ENCODE data around the gene SERP2.
"Not testable (repeated sequence)": the region's sequence is repeated elsewhere in the genome, so short reads cannot be mapped to it uniquely, and the experiment has no call there.

Gene SERP2

DNA sequence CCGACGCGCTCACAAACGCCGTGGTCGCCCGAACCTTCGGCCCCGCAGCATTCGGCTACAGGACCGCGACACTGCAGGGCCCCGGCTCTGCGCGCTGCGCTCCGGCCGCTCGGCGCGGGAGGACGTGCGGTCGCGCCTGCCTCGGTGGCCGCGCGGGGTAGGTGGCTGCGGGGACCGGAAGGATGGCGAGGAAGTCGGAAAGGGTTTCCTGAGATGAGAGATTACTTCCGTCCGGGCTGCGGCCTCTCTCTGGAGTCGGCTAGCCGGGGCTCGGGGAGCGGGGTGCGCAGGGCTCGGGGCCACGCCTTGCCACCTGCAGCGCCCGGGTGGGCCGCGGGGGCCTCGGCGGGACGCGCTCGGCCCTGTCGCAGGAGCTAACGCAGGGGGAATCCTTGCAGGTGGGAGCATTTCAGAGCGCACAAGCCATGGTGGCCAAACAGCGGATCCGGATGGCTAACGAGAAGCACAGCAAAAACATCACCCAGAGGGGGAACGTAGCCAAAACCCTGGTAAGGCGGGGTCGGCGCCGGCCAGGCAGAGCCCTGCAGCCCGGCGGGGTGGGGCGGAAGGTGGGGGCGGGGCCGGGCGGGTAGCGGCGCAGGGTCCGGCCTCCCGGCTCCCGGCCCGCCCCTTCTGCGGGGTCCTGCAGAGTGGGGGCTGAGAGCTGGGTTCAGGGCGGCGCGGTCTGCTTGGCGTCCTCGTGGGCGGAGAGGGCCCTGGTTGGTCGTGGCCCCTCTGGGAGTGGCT lies at the start of gene SERP2:
TSS of gene SERP2 (plus strand) at position 224 of the 747 bp plus-strand sequence. CDS start at position 426, 202 bp downstream.
- no peak for DNase-seq (ENCODE audit: extremely low read depth in 1 of 2, low read depth in 1 of 2)

GRCh38 chr13:44326961-44327360 lies 46.7 kb upstream of the SERP2 start:
- DNase-seq (ENCODE audit: extremely low read depth in 1 of 2, low read depth in 1 of 2): no peak

GRCh38 chr13:44329041-44329440 lies 44.6 kb upstream of the SERP2 start:
- not testable (repeated sequence) for DNase-seq (ENCODE audit: extremely low read depth in 1 of 2, low read depth in 1 of 2)

DNA sequence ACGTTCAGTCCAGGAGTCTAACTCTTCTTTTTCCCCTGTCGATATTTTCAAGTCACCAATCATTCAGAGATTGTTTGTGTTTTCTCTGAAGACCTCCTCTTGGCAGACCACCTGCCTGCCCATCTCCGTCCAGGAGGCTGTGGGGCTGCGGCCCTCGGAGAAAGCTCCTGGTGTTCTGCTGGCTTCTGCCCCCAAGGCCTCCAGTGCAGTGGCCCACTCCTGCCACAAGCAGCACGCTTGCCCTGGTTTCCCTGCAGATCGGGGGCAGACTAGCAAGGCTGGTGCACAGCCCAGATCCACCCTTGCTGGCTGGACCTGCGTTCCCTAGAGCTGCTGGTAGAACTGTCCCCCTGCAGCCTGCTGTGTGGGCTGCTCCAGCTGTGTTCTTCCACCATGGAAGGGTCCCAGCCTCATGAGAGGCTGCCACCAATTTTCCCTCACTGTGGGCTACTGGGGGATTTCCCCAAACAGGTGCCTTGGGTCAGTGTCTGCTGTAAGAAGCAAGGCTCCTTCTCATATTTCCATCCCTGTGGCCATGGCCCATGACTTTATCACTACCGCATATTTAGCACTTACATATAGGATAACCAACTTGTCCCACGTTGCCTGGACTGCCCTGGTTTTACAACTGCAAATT lies 43.6 kb upstream of the SERP2 start:
- DNase-seq (ENCODE audit: extremely low read depth in 1 of 2, low read depth in 1 of 2): no peak

DNA sequence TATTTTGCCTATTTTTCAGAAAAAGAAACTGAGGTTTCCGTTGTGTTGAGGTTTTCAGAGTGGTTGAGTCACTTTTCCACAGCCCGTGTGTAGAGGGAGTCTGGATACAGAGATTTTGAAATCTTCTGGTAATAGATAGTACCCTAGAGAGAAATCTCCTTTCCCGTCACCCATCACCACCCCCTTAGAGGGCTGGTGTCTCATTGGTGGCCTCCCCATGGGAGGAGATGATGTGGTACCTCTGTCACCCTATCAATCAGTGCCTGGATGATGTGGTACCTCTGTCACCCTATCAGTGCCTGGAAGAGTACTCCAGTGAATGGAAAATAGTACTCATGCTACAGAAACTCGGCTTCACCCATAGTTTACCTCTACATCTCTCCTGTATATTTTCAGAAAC lies 42.2 kb upstream of the SERP2 start:
- no peak for DNase-seq (ENCODE audit: extremely low read depth in 1 of 2, low read depth in 1 of 2)

DNA sequence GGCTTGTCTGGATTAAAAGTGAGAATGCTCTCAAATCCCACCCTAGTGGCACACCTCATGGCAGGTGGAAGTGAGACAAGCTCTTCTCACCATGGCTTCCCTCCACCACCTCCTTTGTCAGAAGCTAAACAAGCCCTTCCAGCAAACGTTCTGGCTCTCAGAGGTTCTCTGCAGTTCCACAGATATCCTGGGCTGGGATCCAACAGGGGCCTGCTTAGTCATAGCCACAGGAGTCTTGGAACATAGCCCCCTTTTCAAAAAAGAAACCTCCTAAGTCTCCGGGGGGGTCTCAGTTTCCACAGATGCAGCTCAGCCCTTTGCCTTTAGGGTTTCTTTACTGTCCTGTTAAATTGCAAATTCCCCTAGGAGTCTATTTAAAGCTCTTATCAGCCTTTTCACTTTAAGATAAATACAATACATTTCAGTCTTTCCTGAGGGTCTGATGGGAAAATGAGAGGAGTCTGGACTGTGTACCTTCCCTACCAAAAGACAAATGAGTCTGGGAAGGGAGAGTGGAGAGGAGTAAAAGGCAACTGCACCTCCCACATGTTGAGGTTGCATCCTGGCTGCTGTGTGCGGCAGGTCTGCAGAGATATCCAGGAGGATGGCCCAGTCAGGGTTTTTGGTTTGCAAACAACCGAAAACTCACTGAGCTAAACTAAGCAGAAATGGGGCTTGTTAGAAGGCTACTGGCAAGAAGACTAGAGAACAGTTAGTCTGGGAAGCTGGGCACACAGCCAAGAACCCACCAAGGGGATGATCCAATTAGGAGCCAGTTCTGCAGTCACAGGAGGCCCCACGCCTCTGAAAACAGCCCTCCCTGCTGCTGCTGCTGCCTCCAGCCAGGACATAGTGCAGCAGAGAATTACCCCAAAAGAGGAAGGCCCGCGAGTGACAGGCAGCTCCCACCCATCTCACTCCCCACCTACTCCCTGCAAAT lies 41.4 kb upstream of the SERP2 start:
- DNase-seq (ENCODE audit: extremely low read depth in 1 of 2, low read depth in 1 of 2): no peak

- DNase-seq (ENCODE audit: extremely low read depth in 1 of 2, low read depth in 1 of 2): no peak
Measured at GRCh38 chr13:44333950-44334655, 39.5 kb upstream of the SERP2 start.

DNA sequence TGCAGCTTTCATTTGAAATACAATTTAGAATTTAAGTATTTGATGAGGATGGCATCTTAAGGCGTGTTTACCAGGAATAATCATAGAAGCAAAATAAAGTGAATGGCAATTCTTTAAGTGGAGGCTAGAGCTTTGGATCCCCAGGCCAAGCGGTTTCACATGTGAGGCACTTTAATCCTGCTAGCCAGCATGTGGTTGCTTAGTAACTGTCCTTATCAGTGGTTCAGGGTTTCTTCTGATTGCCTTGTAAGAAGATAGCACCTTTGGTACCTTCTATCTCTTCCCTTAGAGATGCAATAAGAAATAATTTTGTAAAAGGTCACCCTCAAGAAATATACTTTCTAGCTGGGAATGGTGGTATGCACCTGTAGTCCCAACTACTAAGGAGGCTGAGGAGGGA lies 38.9 kb upstream of the SERP2 start:
- no peak for DNase-seq (ENCODE audit: extremely low read depth in 1 of 2, low read depth in 1 of 2)

- no peak for DNase-seq (ENCODE audit: extremely low read depth in 1 of 2, low read depth in 1 of 2)
Measured at GRCh38 chr13:44336934-44337333, 36.7 kb upstream of the SERP2 start.

- no peak for DNase-seq (ENCODE audit: extremely low read depth in 1 of 2, low read depth in 1 of 2)
Measured at GRCh38 chr13:44337581-44337980, 36.0 kb upstream of the SERP2 start.

- DNase-seq (ENCODE audit: extremely low read depth in 1 of 2, low read depth in 1 of 2): no peak
Measured at GRCh38 chr13:44340508-44340907, 33.1 kb upstream of the SERP2 start.

- no peak for DNase-seq (ENCODE audit: extremely low read depth in 1 of 2, low read depth in 1 of 2)
Measured at GRCh38 chr13:44342741-44343140, 30.9 kb upstream of the SERP2 start.

DNA sequence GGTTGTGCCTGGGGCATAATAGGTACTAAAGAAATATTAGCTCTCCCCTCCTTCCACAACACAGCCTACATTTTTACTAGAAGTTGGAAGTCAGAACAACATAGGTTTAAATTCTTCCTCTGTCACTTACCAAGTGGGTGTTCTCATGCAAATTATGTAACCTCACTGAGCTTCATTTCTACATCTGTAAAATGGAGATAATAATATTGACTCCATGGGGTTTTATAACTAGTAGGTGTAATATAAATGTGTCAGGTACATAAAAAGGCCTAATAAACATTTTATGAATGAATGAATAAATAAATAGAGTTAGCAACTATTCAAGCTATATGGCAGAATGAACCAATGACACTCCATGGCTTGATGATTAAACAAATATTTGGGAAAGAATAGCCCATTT lies 27.1 kb upstream of the SERP2 start:
- DNase-seq (ENCODE audit: extremely low read depth in 1 of 2, low read depth in 1 of 2): no peak

- DNase-seq (ENCODE audit: extremely low read depth in 1 of 2, low read depth in 1 of 2): no peak
Measured at GRCh38 chr13:44347301-44347700, 26.3 kb upstream of the SERP2 start.

DNA sequence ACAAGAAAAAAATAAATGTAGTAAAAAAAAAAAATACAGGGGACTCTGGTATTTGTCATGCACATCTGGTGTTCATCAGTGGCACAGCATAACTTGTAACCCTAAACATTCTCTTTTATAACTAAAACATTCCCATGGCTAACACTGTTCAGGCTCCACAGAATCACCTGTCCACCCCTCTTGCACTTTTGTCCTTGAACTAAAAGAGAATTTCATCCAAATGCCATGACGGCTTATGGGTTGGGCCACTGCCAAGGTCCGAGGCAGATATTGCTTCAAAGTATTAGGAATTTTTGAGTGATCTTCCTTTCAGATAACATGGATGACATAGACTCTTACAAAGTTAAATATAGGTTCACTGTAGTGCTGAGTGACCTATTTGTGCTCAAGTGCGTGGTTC lies 25.7 kb upstream of the SERP2 start:
- DNase-seq (ENCODE audit: extremely low read depth in 1 of 2, low read depth in 1 of 2): no peak

DNA sequence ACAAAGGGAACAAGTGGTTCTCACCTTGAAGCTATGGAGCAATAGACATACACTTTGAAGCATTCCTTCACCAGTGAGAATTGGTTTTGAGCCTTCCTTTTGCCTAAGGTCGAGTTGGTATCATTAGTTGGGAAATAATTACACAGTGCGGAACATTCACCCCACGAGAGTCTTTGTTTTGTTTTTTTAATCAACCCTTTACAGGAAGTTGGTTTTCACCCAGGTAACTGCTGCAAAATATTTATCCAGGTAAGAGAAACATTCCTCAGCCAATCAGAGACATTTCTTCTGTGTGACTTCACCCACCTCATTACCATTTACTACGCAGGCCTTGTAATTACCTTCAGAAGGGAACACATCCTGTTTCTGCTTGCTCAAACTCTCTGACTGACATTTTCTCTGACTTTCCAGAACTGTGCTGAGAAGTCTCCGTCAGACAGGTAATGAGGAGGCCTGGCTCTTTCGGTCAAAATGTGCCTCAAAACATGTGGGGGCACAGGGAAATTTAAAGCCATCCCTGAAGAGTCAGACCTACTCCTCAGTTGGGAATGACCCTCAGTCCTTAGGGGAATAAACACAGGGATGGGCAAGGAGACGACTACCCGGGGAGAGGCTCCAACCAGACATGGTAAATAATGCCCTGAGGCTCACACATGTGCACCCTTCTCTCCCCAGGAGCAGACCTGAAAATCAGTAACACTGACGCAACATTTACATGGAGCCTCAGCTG lies 22.7 kb upstream of the SERP2 start:
- DNase-seq (ENCODE audit: extremely low read depth in 1 of 2, low read depth in 1 of 2): no peak

- DNase-seq (ENCODE audit: extremely low read depth in 1 of 2, low read depth in 1 of 2): no peak
Measured at GRCh38 chr13:44351505-44351854, 22.1 kb upstream of the SERP2 start.

- no peak for DNase-seq (ENCODE audit: extremely low read depth in 1 of 2, low read depth in 1 of 2)
Measured at GRCh38 chr13:44352202-44352601, 21.4 kb upstream of the SERP2 start.

- DNase-seq (ENCODE audit: extremely low read depth in 1 of 2, low read depth in 1 of 2): no peak
Measured at GRCh38 chr13:44352671-44353070, 21.0 kb upstream of the SERP2 start.

DNA sequence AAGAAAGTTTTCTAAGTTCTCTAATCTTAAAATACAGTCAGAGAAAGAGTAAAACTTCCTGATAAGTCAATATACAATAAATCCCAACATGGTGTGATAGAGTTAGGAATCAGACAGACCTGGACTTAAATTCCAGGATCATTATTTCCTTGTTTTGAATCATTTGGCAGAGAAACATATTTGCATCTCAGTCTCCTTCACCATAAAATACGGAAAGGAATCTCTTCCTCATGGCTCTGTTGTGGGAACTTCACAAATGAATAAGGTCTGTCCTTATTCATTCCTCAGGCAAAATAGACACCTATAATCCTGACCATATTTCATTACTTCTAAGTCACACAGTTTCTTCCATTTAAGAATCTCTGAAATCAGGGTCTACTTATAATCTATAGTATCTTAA lies 19.3 kb upstream of the SERP2 start:
- DNase-seq (ENCODE audit: extremely low read depth in 1 of 2, low read depth in 1 of 2): no peak

Data from activated CD8-positive, alpha-beta memory T cell treated with anti-CD3 and anti-CD28 coated beads for 1 hour (primary cell).